Measurements from ENCODE around the gene C1orf159.

C1orf159 gene

DNA sequence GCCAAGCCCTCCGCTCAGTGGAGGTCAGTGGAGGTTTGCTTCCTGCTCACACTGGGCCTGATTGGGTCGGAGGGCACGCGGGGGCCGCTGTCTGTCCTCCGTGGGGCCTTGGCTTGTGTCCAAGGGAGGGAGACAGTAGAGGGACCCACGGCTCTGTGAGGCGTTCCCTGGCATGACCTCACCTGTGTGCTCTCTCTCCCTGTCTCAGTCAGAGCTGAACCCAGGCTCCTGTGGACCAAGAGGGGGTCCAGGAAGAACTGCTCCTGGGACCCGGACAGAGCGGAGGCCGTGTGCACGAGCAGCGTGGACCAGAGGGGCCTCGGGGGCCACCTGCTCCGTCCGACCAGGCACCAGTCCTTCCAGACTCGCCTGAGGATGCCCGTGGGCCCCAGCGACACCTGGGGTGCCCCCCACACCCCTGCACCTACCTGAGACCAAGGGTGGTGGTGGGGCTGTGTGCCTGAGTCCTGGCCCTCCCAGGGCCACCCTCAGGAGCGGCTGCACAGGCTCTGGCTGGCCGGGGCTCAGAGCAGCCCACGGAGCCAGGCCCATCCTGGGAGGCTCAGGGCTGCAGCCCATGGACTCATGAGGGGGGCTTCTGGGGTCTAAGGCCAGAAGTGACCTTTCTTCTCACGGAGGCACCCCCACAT lies 44.5 kb upstream of the C1orf159 start:
- DNase-seq (ENCODE audit: low spot score) (no peak), ATAC-seq (ENCODE audit: low read depth) (no peak)
- H3K27ac ChIP-seq (ENCODE audit: poor library complexity, severe bottlenecking): no peak overlapping the region
- no peaks in the 10 kb centered on the region for H3K9me3 ChIP-seq (ENCODE audit: severe bottlenecking)
- no peak overlapping the region for H3K4me3 ChIP-seq (ENCODE audit: severe bottlenecking)
- TF ChIP-seq, protein P1, sequence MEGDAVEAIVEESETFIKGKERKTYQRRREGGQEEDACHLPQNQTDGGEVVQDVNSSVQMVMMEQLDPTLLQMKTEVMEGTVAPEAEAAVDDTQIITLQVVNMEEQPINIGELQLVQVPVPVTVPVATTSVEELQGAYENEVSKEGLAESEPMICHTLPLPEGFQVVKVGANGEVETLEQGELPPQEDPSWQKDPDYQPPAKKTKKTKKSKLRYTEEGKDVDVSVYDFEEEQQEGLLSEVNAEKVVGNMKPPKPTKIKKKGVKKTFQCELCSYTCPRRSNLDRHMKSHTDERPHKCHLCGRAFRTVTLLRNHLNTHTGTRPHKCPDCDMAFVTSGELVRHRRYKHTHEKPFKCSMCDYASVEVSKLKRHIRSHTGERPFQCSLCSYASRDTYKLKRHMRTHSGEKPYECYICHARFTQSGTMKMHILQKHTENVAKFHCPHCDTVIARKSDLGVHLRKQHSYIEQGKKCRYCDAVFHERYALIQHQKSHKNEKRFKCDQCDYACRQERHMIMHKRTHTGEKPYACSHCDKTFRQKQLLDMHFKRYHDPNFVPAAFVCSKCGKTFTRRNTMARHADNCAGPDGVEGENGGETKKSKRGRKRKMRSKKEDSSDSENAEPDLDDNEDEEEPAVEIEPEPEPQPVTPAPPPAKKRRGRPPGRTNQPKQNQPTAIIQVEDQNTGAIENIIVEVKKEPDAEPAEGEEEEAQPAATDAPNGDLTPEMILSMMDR (IDR thresholded peaks at IDR 0.05; ENCODE audit: poor library complexity, severe bottlenecking): no peak
- peaks cover 5% of the 10 kb centered on the region; the same call in 1 of the 2 replicates for H3K36me3 ChIP-seq (ENCODE audit: low read depth)
- no peaks in the 10 kb centered on the region for H3K27me3 ChIP-seq (ENCODE audit: insufficient read depth, poor library complexity, severe bottlenecking)
- H3K4me1 ChIP-seq (ENCODE audit: insufficient read depth, poor library complexity, severe bottlenecking): peaks cover 11% of the 10 kb centered on the region

- peak overlapping the region; percentile 65 for H3K27ac ChIP-seq (ENCODE audit: poor library complexity, severe bottlenecking)
- TF ChIP-seq, protein P1 (IDR thresholded peaks at IDR 0.05; ENCODE audit: poor library complexity, severe bottlenecking): no peak
- no peaks in the 10 kb centered on the region for H3K9me3 ChIP-seq (ENCODE audit: severe bottlenecking)
- peaks cover 7% of the 10 kb centered on the region for H3K4me1 ChIP-seq (ENCODE audit: insufficient read depth, poor library complexity, severe bottlenecking)
- H3K27me3 ChIP-seq (ENCODE audit: insufficient read depth, poor library complexity, severe bottlenecking): no peaks in the 10 kb centered on the region
- peak overlapping the region; percentile 30 for H3K4me3 ChIP-seq (ENCODE audit: severe bottlenecking)
- peak; percentile 17; the same call in 1 of the 3 replicates for ATAC-seq (ENCODE audit: low read depth)
- DNase-seq (ENCODE audit: low spot score): no peak
- no peaks in the 10 kb centered on the region for H3K36me3 ChIP-seq (ENCODE audit: low read depth)
Measured at GRCh38 chr1:1157914-1158710, 42.2 kb upstream of the C1orf159 start.

GRCh38 chr1:1157426-1157913 lies 41.6 kb upstream of the C1orf159 start:
- Histone ChIP-seq H3K9me3 (ENCODE audit: severe bottlenecking) (no peaks in the 10 kb centered on the region), H3K4me3 (ENCODE audit: severe bottlenecking) (peak overlapping the region; percentile 30), H3K27ac (ENCODE audit: poor library complexity, severe bottlenecking) (peak overlapping the region; percentile 65), H3K36me3 (ENCODE audit: low read depth) (no peaks in the 10 kb centered on the region), H3K27me3 (ENCODE audit: insufficient read depth, poor library complexity, severe bottlenecking) (no peaks in the 10 kb centered on the region), H3K4me1 (ENCODE audit: insufficient read depth, poor library complexity, severe bottlenecking) (peaks cover 7% of the 10 kb centered on the region)
- TF ChIP-seq, protein P1 (IDR thresholded peaks at IDR 0.05; ENCODE audit: poor library complexity, severe bottlenecking): no peak
- ATAC-seq (ENCODE audit: low read depth): peak; percentile 91
- peak; percentile 91 for DNase-seq (ENCODE audit: low spot score)

DNA sequence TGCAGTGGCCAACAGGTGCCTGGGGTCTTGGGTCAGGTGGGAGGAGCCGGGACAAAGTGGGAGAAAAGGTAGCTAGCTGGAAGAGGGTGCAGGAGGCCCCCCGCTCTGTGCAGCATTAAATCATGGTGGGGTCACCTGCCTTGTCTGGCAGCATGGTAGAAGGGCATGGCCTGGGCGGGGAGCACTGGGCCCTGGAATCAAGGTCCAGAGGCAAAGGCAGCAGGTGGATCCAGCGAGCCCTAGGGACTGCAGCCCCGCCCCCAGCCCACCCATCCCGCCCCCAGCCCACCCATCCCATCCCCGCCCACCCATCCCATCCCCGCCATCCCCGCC lies 41.1 kb upstream of the C1orf159 start:
- no peak overlapping the region for H3K4me3 ChIP-seq (ENCODE audit: severe bottlenecking)
- H3K9me3 ChIP-seq (ENCODE audit: severe bottlenecking): no peaks in the 10 kb centered on the region
- no peak for DNase-seq (ENCODE audit: low spot score)
- TF ChIP-seq, protein P1 (IDR thresholded peaks at IDR 0.05; ENCODE audit: poor library complexity, severe bottlenecking): no peak
- ATAC-seq (ENCODE audit: low read depth): no peak
- no peaks in the 10 kb centered on the region for H3K36me3 ChIP-seq (ENCODE audit: low read depth)
- no peaks in the 10 kb centered on the region for H3K27me3 ChIP-seq (ENCODE audit: insufficient read depth, poor library complexity, severe bottlenecking)
- H3K27ac ChIP-seq (ENCODE audit: poor library complexity, severe bottlenecking): no peak overlapping the region
- peaks cover 7% of the 10 kb centered on the region for H3K4me1 ChIP-seq (ENCODE audit: insufficient read depth, poor library complexity, severe bottlenecking)
